ENCODE data around the gene JPT1. TPM values are rescaled to one million over a fixed set of nuclear protein-coding genes. Genes with fewer than 3 reads are reported as not detected.

The JPT1 gene
- total RNA-seq, 1 experiment from 2014 or later: 210 TPM

- H3K9me3 ChIP-seq: no peaks in the 10 kb centered on the region
- no peaks in the 10 kb centered on the region for H3K27me3 Mint-ChIP-seq (ENCODE audit: insufficient read depth, unreplicated experiment)
- DNase-seq: no peak
- no peaks in the 10 kb centered on the region; the same call in 1 of the 2 replicates for H3K36me3 ChIP-seq (ENCODE audit: control insufficient read depth, insufficient read depth, low read length)
- H3K27me3 ChIP-seq (replicated peaks; ENCODE audit: control insufficient read depth, insufficient read depth, low read length): no peaks in the 10 kb centered on the region
- no peak overlapping the region for H3K4me3 ChIP-seq (ENCODE audit: low read depth, low read length)
- POLR2A ChIA-PET: interaction anchor here (1.1 kb wide), 1 partner anchor 18 kb away, joined by 7 read pairs; no protein-coding TSS in a partner anchor
- no TSS peak for BruUV-seq (replicated peaks)
- H3K9me3 Mint-ChIP-seq (ENCODE audit: unreplicated experiment): no peaks in the 10 kb centered on the region
- TF ChIP-seq, protein P1, sequence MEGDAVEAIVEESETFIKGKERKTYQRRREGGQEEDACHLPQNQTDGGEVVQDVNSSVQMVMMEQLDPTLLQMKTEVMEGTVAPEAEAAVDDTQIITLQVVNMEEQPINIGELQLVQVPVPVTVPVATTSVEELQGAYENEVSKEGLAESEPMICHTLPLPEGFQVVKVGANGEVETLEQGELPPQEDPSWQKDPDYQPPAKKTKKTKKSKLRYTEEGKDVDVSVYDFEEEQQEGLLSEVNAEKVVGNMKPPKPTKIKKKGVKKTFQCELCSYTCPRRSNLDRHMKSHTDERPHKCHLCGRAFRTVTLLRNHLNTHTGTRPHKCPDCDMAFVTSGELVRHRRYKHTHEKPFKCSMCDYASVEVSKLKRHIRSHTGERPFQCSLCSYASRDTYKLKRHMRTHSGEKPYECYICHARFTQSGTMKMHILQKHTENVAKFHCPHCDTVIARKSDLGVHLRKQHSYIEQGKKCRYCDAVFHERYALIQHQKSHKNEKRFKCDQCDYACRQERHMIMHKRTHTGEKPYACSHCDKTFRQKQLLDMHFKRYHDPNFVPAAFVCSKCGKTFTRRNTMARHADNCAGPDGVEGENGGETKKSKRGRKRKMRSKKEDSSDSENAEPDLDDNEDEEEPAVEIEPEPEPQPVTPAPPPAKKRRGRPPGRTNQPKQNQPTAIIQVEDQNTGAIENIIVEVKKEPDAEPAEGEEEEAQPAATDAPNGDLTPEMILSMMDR (IDR thresholded peaks at IDR 0.05; ENCODE audit: insufficient read depth in 1 of 2, low read depth in 1 of 2, low read length in 1 of 2, severe bottlenecking in 1 of 2, unreplicated experiment in 1 of 2): no peak
- peaks cover 3% of the 10 kb centered on the region for H3K4me1 Mint-ChIP-seq (ENCODE audit: low read depth, unreplicated experiment)
- intact Hi-C loops (cut with micrococcal nuclease; ENCODE audit: unreplicated experiment): loop anchor here (2.0 kb wide), 1 partner anchor 27 kb away; no protein-coding TSS in a partner anchor
- H3K4me3 Mint-ChIP-seq (ENCODE audit: unreplicated experiment): no peak overlapping the region
- H3K27ac Mint-ChIP-seq (ENCODE audit: unreplicated experiment): no peak overlapping the region
- CTCF ChIA-PET: interaction anchor here (0.8 to 1.5 kb wide), 3 partner anchors 10 to 98 kb away, joined by 3 to 5 read pairs (median 5); no protein-coding TSS in a partner anchor
- no peaks in the 10 kb centered on the region for H3K4me1 ChIP-seq
- H3K36me3 Mint-ChIP-seq (ENCODE audit: insufficient read depth, unreplicated experiment): peaks cover 44% of the 10 kb centered on the region
These were observed 50.4 kb downstream of the JPT1 start for GRCh38 chr17:75103601-75104554.

DNA sequence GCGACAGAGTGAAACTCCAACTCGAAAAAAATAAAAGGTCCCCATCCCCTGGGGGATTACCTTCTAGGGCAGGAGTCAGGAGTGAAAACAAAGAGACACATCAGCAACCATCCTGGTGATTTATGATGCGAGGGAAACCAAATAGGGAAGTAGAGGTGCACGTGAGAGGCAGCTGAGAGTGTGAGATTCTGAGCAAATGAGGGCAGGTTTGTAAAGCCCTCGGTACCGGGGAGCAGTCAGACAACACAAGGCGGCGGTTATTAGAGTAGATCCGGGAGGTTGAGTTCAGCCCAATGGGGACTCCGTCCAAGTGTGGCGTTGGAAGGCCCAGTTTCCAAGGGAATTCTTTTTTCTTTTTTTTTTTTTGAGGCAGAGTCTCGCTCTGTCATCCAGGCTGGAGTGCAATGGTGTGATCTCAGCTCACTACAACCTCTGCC lies 51.9 kb downstream of the JPT1 start:
- Histone ChIP-seq H3K36me3 (ENCODE audit: control insufficient read depth, insufficient read depth, low read length) (peaks cover 3% of the 10 kb centered on the region), H3K4me1 (no peaks in the 10 kb centered on the region), H3K4me3 (ENCODE audit: low read depth, low read length) (no peak overlapping the region), H3K27me3 (replicated peaks; ENCODE audit: control insufficient read depth, insufficient read depth, low read length) (no peaks in the 10 kb centered on the region), H3K9me3 (no peaks in the 10 kb centered on the region)
- H3K27ac Mint-ChIP-seq (ENCODE audit: unreplicated experiment): no peak overlapping the region
- DNase-seq: no peak
- intact Hi-C loops (cut with micrococcal nuclease; ENCODE audit: unreplicated experiment): no loop called here
- TF ChIP-seq, protein P1 (IDR thresholded peaks at IDR 0.05; ENCODE audit: insufficient read depth in 1 of 2, low read depth in 1 of 2, low read length in 1 of 2, severe bottlenecking in 1 of 2, unreplicated experiment in 1 of 2): no peak
- no peaks in the 10 kb centered on the region for H3K27me3 Mint-ChIP-seq (ENCODE audit: insufficient read depth, unreplicated experiment)
- no peak overlapping the region for H3K4me3 Mint-ChIP-seq (ENCODE audit: unreplicated experiment)
- ChIA-PET CTCF (interaction anchor here (1.4 kb wide), 1 partner anchor 11 kb away, joined by 4 read pairs; no protein-coding TSS in a partner anchor), POLR2A (no interaction called here)
- no peaks in the 10 kb centered on the region for H3K9me3 Mint-ChIP-seq (ENCODE audit: unreplicated experiment)
- H3K4me1 Mint-ChIP-seq (ENCODE audit: low read depth, unreplicated experiment): peaks cover 7% of the 10 kb centered on the region
- no TSS peak for BruUV-seq (replicated peaks)
- peaks cover 49% of the 10 kb centered on the region for H3K36me3 Mint-ChIP-seq (ENCODE audit: insufficient read depth, unreplicated experiment)

GRCh38 chr17:75099881-75100595 lies 54.3 kb downstream of the JPT1 start:
- peaks cover 12% of the 10 kb centered on the region for H3K4me1 ChIP-seq
- DNase-seq: no peak
- H3K9me3 ChIP-seq: no peaks in the 10 kb centered on the region
- no peak overlapping the region for H3K27ac Mint-ChIP-seq (ENCODE audit: unreplicated experiment)
- BruUV-seq (replicated peaks): no TSS peak
- H3K27me3 ChIP-seq (replicated peaks; ENCODE audit: control insufficient read depth, insufficient read depth, low read length): no peaks in the 10 kb centered on the region
- no peaks in the 10 kb centered on the region for H3K9me3 Mint-ChIP-seq (ENCODE audit: unreplicated experiment)
- TF ChIP-seq, protein P1 (IDR thresholded peaks at IDR 0.05; ENCODE audit: insufficient read depth in 1 of 2, low read depth in 1 of 2, low read length in 1 of 2, severe bottlenecking in 1 of 2, unreplicated experiment in 1 of 2): no peak
- H3K4me1 Mint-ChIP-seq (ENCODE audit: low read depth, unreplicated experiment): peaks cover 19% of the 10 kb centered on the region
- H3K4me3 ChIP-seq (ENCODE audit: low read depth, low read length): no peak overlapping the region
- H3K27me3 Mint-ChIP-seq (ENCODE audit: insufficient read depth, unreplicated experiment): no peaks in the 10 kb centered on the region
- ChIA-PET CTCF (interaction anchor here (0.9 to 1.2 kb wide), 2 partner anchors 14 to 22 kb away, joined by 3 to 4 read pairs; no protein-coding TSS in a partner anchor), POLR2A (no interaction called here)
- intact Hi-C loops (cut with micrococcal nuclease; ENCODE audit: unreplicated experiment): no loop called here
- H3K36me3 Mint-ChIP-seq (ENCODE audit: insufficient read depth, unreplicated experiment): peaks cover 50% of the 10 kb centered on the region
- H3K4me3 Mint-ChIP-seq (ENCODE audit: unreplicated experiment): no peak overlapping the region
- H3K36me3 ChIP-seq (ENCODE audit: control insufficient read depth, insufficient read depth, low read length): peaks cover 3% of the 10 kb centered on the region

Measured in Caco-2 (cell line).